ENCODE results near the gene KRT31. TPM values are rescaled to one million over a fixed set of nuclear protein-coding genes. Genes with fewer than 3 reads are reported as not detected.
"Not testable (repeated sequence)": the region's sequence is repeated elsewhere in the genome, so short reads cannot be mapped to it uniquely, and the experiment has no call there.

Gene KRT31
- total RNA-seq, 1 experiment from 2014 or later: not detected

DNA sequence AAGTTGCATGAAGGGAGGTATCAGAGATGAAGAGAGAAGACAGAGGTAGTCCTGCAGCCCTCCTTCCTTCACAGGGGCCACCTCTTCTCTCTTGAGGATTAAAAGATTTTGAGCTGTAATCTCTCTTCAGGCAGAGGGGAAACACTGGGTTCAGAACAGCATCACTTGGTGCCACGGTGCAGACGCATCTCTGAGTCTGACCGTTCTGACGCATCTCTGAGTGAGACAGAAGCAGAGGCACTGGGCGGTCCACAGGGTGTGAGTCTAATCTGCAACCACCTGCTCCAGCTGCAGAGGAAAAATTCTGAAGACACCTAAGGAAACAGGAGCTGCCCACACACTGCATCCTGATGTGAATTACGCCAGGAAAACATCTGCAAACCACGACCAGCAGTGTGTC is 32.3 kb upstream of the KRT31 start:
- H3K27me3 Mint-ChIP-seq (ENCODE audit: low read depth): no peaks in the 10 kb centered on the region; the same call in 1 of the 2 replicates
- ATAC-seq: no peak
- DNase-seq (ENCODE audit: low spot score): no peak
- ChIA-PET CTCF (interaction anchor here (1.6 to 2.5 kb wide), 2 partner anchors 12 to 119 kb away, joined by 5 to 16 read pairs; no protein-coding TSS in a partner anchor), POLR2A (no interaction called here)
- no peak overlapping the region for H3K27ac Mint-ChIP-seq
- TF ChIP-seq KAT7 (CRISPR knock-in tag; IDR thresholded peaks at IDR 0.05; ENCODE audit: borderline replicate concordance) (no peak), CREM (CRISPR knock-in tag; IDR thresholded peaks at IDR 0.05) (no peak), TEAD4 (CRISPR knock-in tag; IDR thresholded peaks at IDR 0.05) (no peak), GABPB1 (CRISPR knock-in tag; IDR thresholded peaks at IDR 0.05) (no peak)
- TF ChIP-seq, protein P1, sequence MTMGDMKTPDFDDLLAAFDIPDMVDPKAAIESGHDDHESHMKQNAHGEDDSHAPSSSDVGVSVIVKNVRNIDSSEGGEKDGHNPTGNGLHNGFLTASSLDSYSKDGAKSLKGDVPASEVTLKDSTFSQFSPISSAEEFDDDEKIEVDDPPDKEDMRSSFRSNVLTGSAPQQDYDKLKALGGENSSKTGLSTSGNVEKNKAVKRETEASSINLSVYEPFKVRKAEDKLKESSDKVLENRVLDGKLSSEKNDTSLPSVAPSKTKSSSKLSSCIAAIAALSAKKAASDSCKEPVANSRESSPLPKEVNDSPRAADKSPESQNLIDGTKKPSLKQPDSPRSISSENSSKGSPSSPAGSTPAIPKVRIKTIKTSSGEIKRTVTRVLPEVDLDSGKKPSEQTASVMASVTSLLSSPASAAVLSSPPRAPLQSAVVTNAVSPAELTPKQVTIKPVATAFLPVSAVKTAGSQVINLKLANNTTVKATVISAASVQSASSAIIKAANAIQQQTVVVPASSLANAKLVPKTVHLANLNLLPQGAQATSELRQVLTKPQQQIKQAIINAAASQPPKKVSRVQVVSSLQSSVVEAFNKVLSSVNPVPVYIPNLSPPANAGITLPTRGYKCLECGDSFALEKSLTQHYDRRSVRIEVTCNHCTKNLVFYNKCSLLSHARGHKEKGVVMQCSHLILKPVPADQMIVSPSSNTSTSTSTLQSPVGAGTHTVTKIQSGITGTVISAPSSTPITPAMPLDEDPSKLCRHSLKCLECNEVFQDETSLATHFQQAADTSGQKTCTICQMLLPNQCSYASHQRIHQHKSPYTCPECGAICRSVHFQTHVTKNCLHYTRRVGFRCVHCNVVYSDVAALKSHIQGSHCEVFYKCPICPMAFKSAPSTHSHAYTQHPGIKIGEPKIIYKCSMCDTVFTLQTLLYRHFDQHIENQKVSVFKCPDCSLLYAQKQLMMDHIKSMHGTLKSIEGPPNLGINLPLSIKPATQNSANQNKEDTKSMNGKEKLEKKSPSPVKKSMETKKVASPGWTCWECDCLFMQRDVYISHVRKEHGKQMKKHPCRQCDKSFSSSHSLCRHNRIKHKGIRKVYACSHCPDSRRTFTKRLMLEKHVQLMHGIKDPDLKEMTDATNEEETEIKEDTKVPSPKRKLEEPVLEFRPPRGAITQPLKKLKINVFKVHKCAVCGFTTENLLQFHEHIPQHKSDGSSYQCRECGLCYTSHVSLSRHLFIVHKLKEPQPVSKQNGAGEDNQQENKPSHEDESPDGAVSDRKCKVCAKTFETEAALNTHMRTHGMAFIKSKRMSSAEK (CRISPR knock-in tag; IDR thresholded peaks at IDR 0.05; ENCODE audit: borderline replicate concordance): no peak
- TF ChIP-seq, protein P2, sequence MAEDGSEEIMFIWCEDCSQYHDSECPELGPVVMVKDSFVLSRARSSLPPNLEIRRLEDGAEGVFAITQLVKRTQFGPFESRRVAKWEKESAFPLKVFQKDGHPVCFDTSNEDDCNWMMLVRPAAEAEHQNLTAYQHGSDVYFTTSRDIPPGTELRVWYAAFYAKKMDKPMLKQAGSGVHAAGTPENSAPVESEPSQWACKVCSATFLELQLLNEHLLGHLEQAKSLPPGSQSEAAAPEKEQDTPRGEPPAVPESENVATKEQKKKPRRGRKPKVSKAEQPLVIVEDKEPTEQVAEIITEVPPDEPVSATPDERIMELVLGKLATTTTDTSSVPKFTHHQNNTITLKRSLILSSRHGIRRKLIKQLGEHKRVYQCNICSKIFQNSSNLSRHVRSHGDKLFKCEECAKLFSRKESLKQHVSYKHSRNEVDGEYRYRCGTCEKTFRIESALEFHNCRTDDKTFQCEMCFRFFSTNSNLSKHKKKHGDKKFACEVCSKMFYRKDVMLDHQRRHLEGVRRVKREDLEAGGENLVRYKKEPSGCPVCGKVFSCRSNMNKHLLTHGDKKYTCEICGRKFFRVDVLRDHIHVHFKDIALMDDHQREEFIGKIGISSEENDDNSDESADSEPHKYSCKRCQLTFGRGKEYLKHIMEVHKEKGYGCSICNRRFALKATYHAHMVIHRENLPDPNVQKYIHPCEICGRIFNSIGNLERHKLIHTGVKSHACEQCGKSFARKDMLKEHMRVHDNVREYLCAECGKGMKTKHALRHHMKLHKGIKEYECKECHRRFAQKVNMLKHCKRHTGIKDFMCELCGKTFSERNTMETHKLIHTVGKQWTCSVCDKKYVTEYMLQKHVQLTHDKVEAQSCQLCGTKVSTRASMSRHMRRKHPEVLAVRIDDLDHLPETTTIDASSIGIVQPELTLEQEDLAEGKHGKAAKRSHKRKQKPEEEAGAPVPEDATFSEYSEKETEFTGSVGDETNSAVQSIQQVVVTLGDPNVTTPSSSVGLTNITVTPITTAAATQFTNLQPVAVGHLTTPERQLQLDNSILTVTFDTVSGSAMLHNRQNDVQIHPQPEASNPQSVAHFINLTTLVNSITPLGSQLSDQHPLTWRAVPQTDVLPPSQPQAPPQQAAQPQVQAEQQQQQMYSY (CRISPR knock-in tag; IDR thresholded peaks at IDR 0.05): no peak
- peaks cover 7% of the 10 kb centered on the region for H3K4me1 Mint-ChIP-seq
- H3K36me3 Mint-ChIP-seq: no peaks in the 10 kb centered on the region
- H3K9me3 Mint-ChIP-seq: no peaks in the 10 kb centered on the region
- H3K4me3 Mint-ChIP-seq: no peak overlapping the region

DNA sequence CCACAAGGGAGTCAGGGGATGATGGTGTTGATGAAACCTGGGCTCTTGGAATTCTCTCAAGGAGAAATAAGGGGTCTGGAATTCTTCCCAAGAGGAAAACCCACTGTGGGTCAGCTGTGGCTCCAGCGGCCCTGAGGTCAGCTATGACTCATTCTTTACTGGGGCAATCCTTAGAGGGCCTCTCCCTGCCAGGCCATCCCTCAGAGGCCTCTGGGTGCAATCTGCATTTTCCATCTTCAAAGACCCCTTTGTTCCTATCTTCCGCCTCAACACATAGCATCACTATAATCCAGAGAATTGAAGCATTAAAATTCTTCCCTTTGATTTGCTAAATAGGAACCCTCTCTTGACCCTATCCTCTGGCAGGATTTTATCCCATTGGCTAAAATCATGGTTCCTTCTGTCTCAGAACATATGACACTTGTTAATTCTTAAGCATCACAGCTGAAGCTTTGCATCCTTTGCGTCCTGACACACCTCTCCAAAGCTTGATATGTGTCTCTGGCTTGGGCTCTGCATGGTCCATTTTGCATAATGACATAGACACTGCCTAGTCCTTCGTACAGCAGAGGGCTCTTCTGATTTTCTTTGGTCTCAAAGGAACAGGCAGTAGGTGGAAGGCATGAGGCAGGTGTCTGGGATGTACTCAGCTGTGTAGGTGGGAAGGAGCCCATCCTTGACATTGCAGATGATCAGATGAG is 31.3 kb upstream of the KRT31 start:
- TF ChIP-seq ESRRA (CRISPR knock-in tag; IDR thresholded peaks at IDR 0.05; ENCODE audit: borderline replicate concordance): no peak
- CTCF ChIA-PET: interaction anchor here (0.6 to 2.5 kb wide), 3 partner anchors 11 to 953 kb away, joined by 3 to 16 read pairs (median 4); no protein-coding TSS in a partner anchor
- peaks cover 7% of the 10 kb centered on the region for H3K4me1 Mint-ChIP-seq
- no peak overlapping the region for H3K27ac Mint-ChIP-seq
- DNase-seq (ENCODE audit: low spot score) (no peak), ATAC-seq (no peak)
- H3K27me3 Mint-ChIP-seq (ENCODE audit: low read depth): no peaks in the 10 kb centered on the region; the same call in 1 of the 2 replicates
- POLR2A ChIA-PET: no interaction called here
- no peak overlapping the region for H3K4me3 Mint-ChIP-seq
- H3K9me3 Mint-ChIP-seq: no peaks in the 10 kb centered on the region
- no peaks in the 10 kb centered on the region for H3K36me3 Mint-ChIP-seq

DNA sequence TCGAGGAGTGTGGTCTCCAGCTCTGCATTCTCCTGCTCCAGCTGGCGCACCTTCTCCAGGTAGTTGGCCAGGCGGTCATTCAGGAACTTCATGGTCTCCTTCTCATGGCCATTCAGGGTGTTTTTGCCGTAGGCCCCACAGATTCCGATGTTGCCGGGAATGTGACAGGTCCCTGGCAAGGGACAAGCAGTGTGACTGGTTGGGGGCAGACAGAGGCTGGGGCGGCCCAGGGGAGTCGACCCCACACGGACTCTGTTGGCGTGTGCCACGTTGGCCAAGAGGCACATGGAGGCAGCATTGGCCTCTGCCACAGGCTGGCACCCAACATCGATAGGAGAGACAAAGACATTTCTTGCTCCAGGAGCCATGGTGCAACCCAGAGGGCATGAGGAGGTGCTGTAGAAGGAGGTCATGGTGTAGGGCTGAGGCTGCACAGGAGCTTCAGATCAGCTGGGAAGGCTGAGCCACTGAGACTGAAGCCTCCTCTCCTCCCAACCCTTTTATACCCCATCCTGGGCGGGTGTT is 26.8 kb upstream of the KRT31 start, which contains the start of gene KRT37:
TSS of gene KRT37 (minus strand) at position 475 of the 525 bp plus-strand sequence. CDS start at position 413, 62 bp downstream.
- TF ChIP-seq ZNF121 (CRISPR knock-in tag; IDR thresholded peaks at IDR 0.05) (no peak), GTF2I (CRISPR knock-in tag; conservative IDR thresholded peaks at IDR 0.05) (no peak), SOX15 (CRISPR knock-in tag; IDR thresholded peaks at IDR 0.05) (no peak), TCF7 (CRISPR knock-in tag; IDR thresholded peaks at IDR 0.05; ENCODE audit: low read depth) (no peak)
- TF ChIP-seq, protein P3, sequence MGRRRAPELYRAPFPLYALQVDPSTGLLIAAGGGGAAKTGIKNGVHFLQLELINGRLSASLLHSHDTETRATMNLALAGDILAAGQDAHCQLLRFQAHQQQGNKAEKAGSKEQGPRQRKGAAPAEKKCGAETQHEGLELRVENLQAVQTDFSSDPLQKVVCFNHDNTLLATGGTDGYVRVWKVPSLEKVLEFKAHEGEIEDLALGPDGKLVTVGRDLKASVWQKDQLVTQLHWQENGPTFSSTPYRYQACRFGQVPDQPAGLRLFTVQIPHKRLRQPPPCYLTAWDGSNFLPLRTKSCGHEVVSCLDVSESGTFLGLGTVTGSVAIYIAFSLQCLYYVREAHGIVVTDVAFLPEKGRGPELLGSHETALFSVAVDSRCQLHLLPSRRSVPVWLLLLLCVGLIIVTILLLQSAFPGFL (CRISPR knock-in tag; IDR thresholded peaks at IDR 0.05; ENCODE audit: borderline replicate concordance): no peak
- TF ChIP-seq, protein P4, sequence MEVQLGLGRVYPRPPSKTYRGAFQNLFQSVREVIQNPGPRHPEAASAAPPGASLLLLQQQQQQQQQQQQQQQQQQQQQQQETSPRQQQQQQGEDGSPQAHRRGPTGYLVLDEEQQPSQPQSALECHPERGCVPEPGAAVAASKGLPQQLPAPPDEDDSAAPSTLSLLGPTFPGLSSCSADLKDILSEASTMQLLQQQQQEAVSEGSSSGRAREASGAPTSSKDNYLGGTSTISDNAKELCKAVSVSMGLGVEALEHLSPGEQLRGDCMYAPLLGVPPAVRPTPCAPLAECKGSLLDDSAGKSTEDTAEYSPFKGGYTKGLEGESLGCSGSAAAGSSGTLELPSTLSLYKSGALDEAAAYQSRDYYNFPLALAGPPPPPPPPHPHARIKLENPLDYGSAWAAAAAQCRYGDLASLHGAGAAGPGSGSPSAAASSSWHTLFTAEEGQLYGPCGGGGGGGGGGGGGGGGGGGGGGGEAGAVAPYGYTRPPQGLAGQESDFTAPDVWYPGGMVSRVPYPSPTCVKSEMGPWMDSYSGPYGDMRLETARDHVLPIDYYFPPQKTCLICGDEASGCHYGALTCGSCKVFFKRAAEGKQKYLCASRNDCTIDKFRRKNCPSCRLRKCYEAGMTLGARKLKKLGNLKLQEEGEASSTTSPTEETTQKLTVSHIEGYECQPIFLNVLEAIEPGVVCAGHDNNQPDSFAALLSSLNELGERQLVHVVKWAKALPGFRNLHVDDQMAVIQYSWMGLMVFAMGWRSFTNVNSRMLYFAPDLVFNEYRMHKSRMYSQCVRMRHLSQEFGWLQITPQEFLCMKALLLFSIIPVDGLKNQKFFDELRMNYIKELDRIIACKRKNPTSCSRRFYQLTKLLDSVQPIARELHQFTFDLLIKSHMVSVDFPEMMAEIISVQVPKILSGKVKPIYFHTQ (CRISPR knock-in tag; IDR thresholded peaks at IDR 0.05): no peak
- H3K27ac Mint-ChIP-seq: no peak within 1 kb of the TSS
- no peak for ATAC-seq
- CTCF ChIA-PET: no interaction called here
- no peak within 1 kb of the TSS for H3K4me3 Mint-ChIP-seq
- no peaks in the 10 kb centered on the region for H3K9me3 Mint-ChIP-seq
- DNase-seq (ENCODE audit: low spot score): no peak
- no peaks in the 10 kb centered on the region for H3K36me3 Mint-ChIP-seq
- no peaks in the 10 kb centered on the region; the same call in 1 of the 2 replicates for H3K27me3 Mint-ChIP-seq (ENCODE audit: low read depth)
- POLR2A ChIA-PET: no interaction called here
- H3K4me1 Mint-ChIP-seq: peaks cover 7% of the 10 kb centered on the region

DNA sequence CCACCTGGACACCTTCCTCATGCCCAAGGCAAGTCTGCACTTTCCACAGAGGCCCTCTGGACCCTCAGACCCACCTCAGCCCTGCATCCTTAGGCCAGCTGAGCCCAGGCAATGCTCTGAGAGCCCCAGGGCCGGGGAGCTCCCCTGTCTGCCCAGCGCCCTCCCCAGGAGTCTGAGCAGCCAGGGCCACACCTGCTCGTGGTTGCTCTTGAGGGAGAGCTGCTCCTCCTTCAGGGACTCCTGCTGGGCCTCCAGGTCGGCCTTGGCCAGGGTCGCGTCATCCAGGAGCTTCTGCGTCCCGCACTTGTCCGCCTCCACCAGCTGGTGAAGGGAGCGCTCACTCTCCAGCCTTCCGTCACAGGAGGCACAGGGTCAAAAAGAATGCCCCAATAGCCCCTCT is 25.2 kb upstream of the KRT31 start:
- H3K36me3 Mint-ChIP-seq; H3K27me3 Mint-ChIP-seq (ENCODE audit: low read depth); DNase-seq (ENCODE audit: low spot score); ATAC-seq; H3K4me1 Mint-ChIP-seq; H3K9me3 Mint-ChIP-seq; POLR2A ChIA-PET; H3K4me3 Mint-ChIP-seq; H3K27ac Mint-ChIP-seq: not testable (repeated sequence)
- CTCF ChIA-PET: interaction anchor here (1.2 kb wide), 1 partner anchor 127 kb away, joined by 5 read pairs; no protein-coding TSS in a partner anchor
